Neuronal stem cell (in vitro differentiated cells): Measurements from ENCODE around the gene ACTL10.
A peak's percentile ranks its signal among the peaks of the same experiment; 100 is the strongest.

Experiments
- DNase-seq: peaks from one replicate; pipeline ENCODE4 v3.0.0-alpha.2; 2013; ENCODE audit warnings: low spot score
- H2AFZ ChIP-seq: one replicate; pipeline ENCODE4 v1.6.1; 2013; ENCODE audit warnings: mild to moderate bottlenecking, low read length, inconsistent platforms
- H2AK5ac ChIP-seq: 2 replicates; pipeline ENCODE4 v1.6.1; 2013; ENCODE audit warnings: low read depth, mild to moderate bottlenecking, inconsistent platforms, low read length, moderate library complexity, mixed read lengths
- H2BK120ac ChIP-seq: 2 replicates; pipeline ENCODE4 v1.6.1; 2013; ENCODE audit warnings: low read depth, mild to moderate bottlenecking, inconsistent platforms, low read length, moderate library complexity, mixed read lengths
- H2BK12ac ChIP-seq: one replicate; pipeline ENCODE4 v1.6.1; 2013; ENCODE audit warnings: low read length, inconsistent platforms
- H2BK15ac ChIP-seq: 2 replicates; pipeline ENCODE4 v1.6.1; 2013; ENCODE audit warnings: mild to moderate bottlenecking, low read length, inconsistent platforms, mixed read lengths
- H2BK5ac ChIP-seq: one replicate; pipeline ENCODE4 v1.6.1; 2013; ENCODE audit warnings: inconsistent platforms, mild to moderate bottlenecking, low read length, moderate library complexity
- H3K14ac ChIP-seq: one replicate; pipeline ENCODE4 v1.6.1; 2013; ENCODE audit warnings: low read length, inconsistent platforms
- H3K18ac ChIP-seq: 2 replicates; pipeline ENCODE4 v1.6.1; 2013; ENCODE audit warnings: low read length, inconsistent platforms
- H3K23ac ChIP-seq: 2 replicates; pipeline ENCODE4 v1.6.1; 2013; ENCODE audit warnings: low read depth, mild to moderate bottlenecking, mixed read lengths, low read length, inconsistent platforms; ENCODE audit not compliant: poor library complexity
- H3K27ac ChIP-seq: replicated peaks from 3 replicates; pipeline ENCODE4 v1.5.1; 2013; ENCODE audit warnings: low read length, inconsistent platforms
- H3K27me3 ChIP-seq, 3 experiments: 2 replicates each; pipeline ENCODE4 v1.6.1; 2013; ENCODE audit warnings: low read length in 3 of 3, mild to moderate bottlenecking in 2 of 3, inconsistent platforms in 1 of 3, low read depth in 1 of 3, mixed read lengths in 1 of 3, moderate library complexity in 1 of 3; ENCODE audit not compliant: control insufficient read depth in 3 of 3, insufficient read depth in 3 of 3
- H3K36me3 ChIP-seq, 2 donors: replicated peaks in 1 of 2; 2 replicates each; pipeline ENCODE4 v1.6.1; 2013; ENCODE audit warnings: low read length in 2 of 2; ENCODE audit not compliant: control insufficient read depth in 2 of 2, insufficient read depth in 2 of 2
- H3K4ac ChIP-seq: 2 replicates; pipeline ENCODE4 v1.6.1; 2013; ENCODE audit warnings: inconsistent platforms, mild to moderate bottlenecking, low read length, moderate library complexity
- H3K4me1 ChIP-seq, 2 donors: 1 replicate in 1 of 2; 2 replicates in 1 of 2; pipeline ENCODE4 v1.6.1; 2013; ENCODE audit warnings: low read length in 2 of 2, low read depth in 1 of 2; ENCODE audit not compliant: control insufficient read depth in 2 of 2, insufficient read depth in 1 of 2
- H3K4me2 ChIP-seq: one replicate; pipeline ENCODE4 v1.6.1; 2013; ENCODE audit warnings: mild to moderate bottlenecking, low read length, inconsistent platforms; ENCODE audit not compliant: insufficient read depth, poor library complexity, severe bottlenecking
- H3K4me3 ChIP-seq, 2 donors: 2 replicates each; pipeline ENCODE4 v1.5.1; 2013; ENCODE audit warnings: low read length in 2 of 2, mild to moderate bottlenecking in 2 of 2, inconsistent platforms in 1 of 2, moderate library complexity in 1 of 2
- H3K79me1 ChIP-seq: one replicate; pipeline ENCODE4 v1.6.1; 2013; ENCODE audit warnings: low read depth, mild to moderate bottlenecking, inconsistent platforms, low read length, moderate library complexity
- H3K9ac ChIP-seq: one replicate; pipeline ENCODE4 v1.6.1; 2013; ENCODE audit warnings: mild to moderate bottlenecking, low read depth, low read length, inconsistent platforms; ENCODE audit not compliant: poor library complexity
- H3K9me3 ChIP-seq, 2 donors: replicated peaks in 1 of 2; 2 replicates each; pipeline versions ENCODE3 to v1.6.1; 2013; ENCODE audit warnings: low read length in 2 of 2, mild to moderate bottlenecking in 2 of 2, inconsistent platforms in 1 of 2, low read depth in 1 of 2, mixed read lengths in 1 of 2, moderate library complexity in 1 of 2; ENCODE audit not compliant: control insufficient read depth in 2 of 2, insufficient read depth in 1 of 2
- H4K8ac ChIP-seq: one replicate; pipeline ENCODE4 v1.6.1; 2013; ENCODE audit warnings: low read depth, mild to moderate bottlenecking, inconsistent platforms, low read length, moderate library complexity
- H4K91ac ChIP-seq: one replicate; pipeline ENCODE4 v1.6.1; 2013; ENCODE audit warnings: low read length, low read depth, mild to moderate bottlenecking, inconsistent platforms; ENCODE audit not compliant: poor library complexity
- WGBS, 2 donors: extraction: QIAGEN DNeasy Blood & Tissue Kit; methylation state at CpG; one replicate each; pipeline ENCODE4 v1.1.7; 2013; ENCODE audit warnings: missing lambda C conversion rate in 2 of 2, mixed read lengths in 1 of 2; ENCODE audit not compliant: insufficient read length in 2 of 2, insufficient replicate concordance in 1 of 2; ENCODE audit errors: extremely low coverage in 2 of 2; 5-methylcytosine and 5-hydroxymethylcytosine counted together

Gene ACTL10

GRCh38 chr20:33702861-33703260 lies 36.1 kb downstream of the ACTL10 start:
- H3K23ac ChIP-seq: no peak overlapping the region
- H3K4ac ChIP-seq: no peak overlapping the region
- H3K9me3 ChIP-seq: peaks cover 1 to 6% of the 10 kb centered on the region in 2 donors
- no peak overlapping the region for H3K27ac ChIP-seq
- no peaks in the 10 kb centered on the region for H3K27me3 ChIP-seq
- peak overlapping the region; percentile 83 for H2AK5ac ChIP-seq
- H3K4me1 ChIP-seq: no peaks in the 10 kb centered on the region
- no peak overlapping the region for H3K4me3 ChIP-seq
- H2BK120ac ChIP-seq: no peak overlapping the region
- WGBS, 2 donors: no CpG with 5 or more reads among the region's 5 CpGs
- peak overlapping the region; percentile 60 for H2BK12ac ChIP-seq
- no peak overlapping the region for H3K9ac ChIP-seq
- H2BK5ac ChIP-seq: no peak overlapping the region
- H2AFZ ChIP-seq: no peak overlapping the region
- peak overlapping the region; percentile 82 for H4K91ac ChIP-seq
- no peak overlapping the region for H3K4me2 ChIP-seq
- peak overlapping the region; percentile 14 for H2BK15ac ChIP-seq
- no peaks in the 10 kb centered on the region for H3K79me1 ChIP-seq
- H3K18ac ChIP-seq: peak overlapping the region; percentile 59
- no peak overlapping the region for H4K8ac ChIP-seq
- no peak for DNase-seq
- no peaks in the 10 kb centered on the region for H3K36me3 ChIP-seq
- no peak overlapping the region for H3K14ac ChIP-seq

DNA sequence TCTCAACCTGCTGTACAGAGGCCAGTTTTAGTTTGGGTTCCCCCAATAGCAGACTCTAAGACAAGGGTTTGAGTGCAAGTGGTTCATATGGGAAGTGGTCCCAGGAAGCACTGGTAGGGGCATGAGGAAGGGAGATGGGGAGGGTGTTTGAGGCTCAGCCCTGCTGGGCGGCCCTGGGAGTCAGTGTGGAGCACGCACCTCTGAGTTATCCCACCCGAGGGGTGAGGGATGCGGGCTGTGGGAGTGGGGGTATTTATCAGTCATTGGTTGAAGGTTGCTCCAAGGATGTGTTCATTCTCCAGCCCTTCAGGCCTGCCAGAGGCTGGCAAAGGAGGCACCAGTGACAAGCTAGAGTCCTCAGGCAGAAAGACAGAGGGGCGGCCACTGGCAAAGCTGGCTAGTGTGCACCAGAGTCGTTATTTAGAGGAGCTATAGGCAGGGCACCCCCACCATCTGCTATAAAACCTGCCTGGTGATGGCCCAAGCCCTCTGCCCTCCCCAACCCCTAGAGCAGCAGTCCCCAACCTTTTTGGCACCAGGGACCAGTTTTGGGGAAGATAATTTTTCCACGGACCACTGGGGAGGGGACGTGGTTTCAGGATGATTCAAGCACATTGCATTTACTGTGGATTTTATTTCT lies 36.9 kb downstream of the ACTL10 start:
- H3K36me3 ChIP-seq: no peaks in the 10 kb centered on the region
- H2AFZ ChIP-seq: no peak overlapping the region
- H4K91ac ChIP-seq: no peak overlapping the region
- H3K4me3 ChIP-seq: no peak overlapping the region
- H3K4me1 ChIP-seq: no peaks in the 10 kb centered on the region
- H3K23ac ChIP-seq: no peak overlapping the region
- no peak overlapping the region for H2AK5ac ChIP-seq
- no peak overlapping the region for H3K9ac ChIP-seq
- no peak overlapping the region for H3K4ac ChIP-seq
- H2BK15ac ChIP-seq: no peak overlapping the region
- peaks cover 0 to 1% of the 10 kb centered on the region in 2 donors for H3K9me3 ChIP-seq
- no peaks in the 10 kb centered on the region for H3K27me3 ChIP-seq
- H2BK12ac ChIP-seq: no peak overlapping the region
- no peaks in the 10 kb centered on the region for H3K79me1 ChIP-seq
- DNase-seq: no peak
- H3K14ac ChIP-seq: no peak overlapping the region
- no peak overlapping the region for H2BK5ac ChIP-seq
- no peak overlapping the region for H4K8ac ChIP-seq
- H2BK120ac ChIP-seq: no peak overlapping the region
- no CpG with 5 or more reads among the region's 8 CpGs for WGBS, 2 donors
- no peak overlapping the region for H3K18ac ChIP-seq
- H3K27ac ChIP-seq: no peak overlapping the region
- H3K4me2 ChIP-seq: no peak overlapping the region

- Histone ChIP-seq H2BK5ac (no peak overlapping the region), H4K91ac (no peak overlapping the region), H2BK12ac (no peak overlapping the region), H3K4me3 (no peak overlapping the region), H2BK15ac (no peak overlapping the region), H3K9ac (no peak overlapping the region), H3K23ac (no peak overlapping the region), H3K14ac (no peak overlapping the region), H2AK5ac (no peak overlapping the region), H3K79me1 (no peaks in the 10 kb centered on the region), H3K4me2 (no peak overlapping the region), H3K4me1 (no peaks in the 10 kb centered on the region), H3K27ac (no peak overlapping the region), H3K4ac (no peak overlapping the region), H4K8ac (no peak overlapping the region), H3K27me3 (no peaks in the 10 kb centered on the region), H3K36me3 (no peaks in the 10 kb centered on the region), H3K18ac (no peak overlapping the region), H2AFZ (no peak overlapping the region), H2BK120ac (no peak overlapping the region), H3K9me3 (peaks cover 0 to 1% of the 10 kb centered on the region in 2 donors)
- no CpG with 5 or more reads among the region's 11 CpGs for WGBS, 2 donors
- DNase-seq: no peak
Measured at GRCh38 chr20:33704197-33704924, 37.6 kb downstream of the ACTL10 start.

DNA sequence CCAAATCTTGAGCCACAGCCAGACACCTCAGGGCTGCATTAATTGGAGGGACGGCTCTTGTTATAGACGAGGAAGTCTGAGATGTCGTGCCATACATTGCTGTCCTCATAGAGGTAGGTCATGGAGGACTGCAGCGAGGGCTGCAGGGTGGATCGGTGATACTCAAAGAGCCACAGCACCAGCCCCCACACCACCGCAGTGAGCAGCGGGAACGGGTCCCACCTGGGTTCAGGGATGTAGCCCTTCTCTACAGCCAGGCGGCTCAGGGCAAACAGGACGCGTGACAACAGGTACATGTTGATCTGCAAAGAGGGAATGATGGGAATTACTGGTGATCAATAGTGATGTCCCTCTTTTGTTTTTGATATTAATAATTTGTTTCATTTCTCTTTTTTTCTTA lies 40.9 kb downstream of the ACTL10 start:
- Histone ChIP-seq H4K8ac (no peak overlapping the region), H3K4me1 (no peaks in the 10 kb centered on the region), H4K91ac (no peak overlapping the region), H3K23ac (peak overlapping the region; percentile 29), H3K4me2 (no peak overlapping the region), H3K9ac (no peak overlapping the region), H3K4ac (no peak overlapping the region), H3K9me3 (peaks cover 0 to 1% of the 10 kb centered on the region in 2 donors), H3K14ac (no peak overlapping the region), H3K18ac (peak overlapping the region; percentile 29), H2AK5ac (no peak overlapping the region), H3K79me1 (no peaks in the 10 kb centered on the region), H2BK120ac (no peak overlapping the region), H3K4me3 (no peak overlapping the region), H2AFZ (peak overlapping the region; percentile 24), H2BK12ac (no peak overlapping the region), H3K27me3 (peaks cover 0 to 17% (median 0%) of the 10 kb centered on the region in 3 experiments), H3K27ac (no peak overlapping the region), H3K36me3 (no peaks in the 10 kb centered on the region), H2BK15ac (no peak overlapping the region), H2BK5ac (no peak overlapping the region)
- DNase-seq: no peak
- WGBS, 2 donors: no CpG with 5 or more reads among the region's 11 CpGs
